ENCODE measurements around the gene UGT1A9.
A peak's percentile ranks its signal among the peaks of the same experiment; 100 is the strongest.

The UGT1A9 gene

DNA sequence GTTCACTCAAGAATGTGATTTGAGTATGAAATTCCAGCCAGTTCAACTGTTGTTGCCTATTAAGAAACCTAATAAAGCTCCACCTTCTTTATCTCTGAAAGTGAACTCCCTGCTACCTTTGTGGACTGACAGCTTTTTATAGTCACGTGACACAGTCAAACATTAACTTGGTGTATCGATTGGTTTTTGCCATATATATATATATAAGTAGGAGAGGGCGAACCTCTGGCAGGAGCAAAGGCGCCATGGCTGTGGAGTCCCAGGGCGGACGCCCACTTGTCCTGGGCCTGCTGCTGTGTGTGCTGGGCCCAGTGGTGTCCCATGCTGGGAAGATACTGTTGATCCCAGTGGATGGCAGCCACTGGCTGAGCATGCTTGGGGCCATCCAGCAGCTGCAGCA is 88.3 kb downstream of the UGT1A9 start, which contains the start of gene UGT1A1:
TSS of gene UGT1A1 (plus strand) at position 228 of the 400 bp plus-strand sequence. CDS start at position 246, 18 bp downstream.
- no CpG with 5 or more reads among the region's 6 CpGs for WGBS (ENCODE audit: extremely low coverage, insufficient coverage, insufficient read length)
- Histone ChIP-seq H2BK120ac (ENCODE audit: insufficient read depth, low read length, poor library complexity) (no peak within 1 kb of the TSS), H3K79me2 (ENCODE audit: control insufficient read depth, insufficient read depth, low read length, poor library complexity) (no peaks in the 10 kb centered on the region), H3K14ac (ENCODE audit: low read length) (no peak within 1 kb of the TSS), H4K8ac (ENCODE audit: low read depth, low read length) (no peak within 1 kb of the TSS), H4K91ac (ENCODE audit: low read depth, low read length) (no peak within 1 kb of the TSS), H3K18ac (ENCODE audit: low read length) (no peak within 1 kb of the TSS), H3K27ac (ENCODE audit: low read depth, low read length) (no peak within 1 kb of the TSS), H3K23ac (ENCODE audit: low read length) (no peak within 1 kb of the TSS), H2AK5ac (ENCODE audit: low read length) (no peak within 1 kb of the TSS), H2BK5ac (ENCODE audit: low read depth, low read length, poor library complexity) (no peak within 1 kb of the TSS), H3K9ac (ENCODE audit: low read length) (no peak within 1 kb of the TSS), H3K36me3 (ENCODE audit: control insufficient read depth in 1 of 2, insufficient read depth in 2 of 2, low read length in 2 of 2) (no peaks in the 10 kb centered on the region), H3K4ac (ENCODE audit: low read depth, low read length) (no peak within 1 kb of the TSS), H4K12ac (ENCODE audit: low read depth, low read length) (no peak within 1 kb of the TSS), H2BK12ac (ENCODE audit: low read length) (no peak within 1 kb of the TSS), H3K27me3 (ENCODE audit: insufficient read depth, low read length) (no peaks in the 10 kb centered on the region), H3K4me3 (ENCODE audit: low read depth, low read length) (peak within 1 kb of the TSS; percentile 18), H3K4me2 (ENCODE audit: low read length) (no peak within 1 kb of the TSS), H3K4me1 (ENCODE audit: control insufficient read depth in 1 of 2, insufficient read depth in 2 of 2, low read length in 2 of 2) (no peaks in the 10 kb centered on the region), H3K9me3 (ENCODE audit: insufficient read depth, low read depth, low read length) (peaks cover 5% of the 10 kb centered on the region), H2AFZ (ENCODE audit: insufficient read depth, low read length, poor library complexity) (no peak within 1 kb of the TSS), H3K79me1 (ENCODE audit: low read length) (no peaks in the 10 kb centered on the region)
- DNase-seq = no peak

- no peak overlapping the region for H2BK120ac ChIP-seq (ENCODE audit: insufficient read depth, low read length, poor library complexity)
These were observed 89.5 kb downstream of the UGT1A9 start for GRCh38 chr2:233761040-233761769.

GRCh38 chr2:233764264-233764663 is 92.6 kb downstream of the UGT1A9 start:
- Histone ChIP-seq H4K91ac (ENCODE audit: low read depth, low read length) (no peak overlapping the region), H3K27me3 (ENCODE audit: insufficient read depth, low read length) (no peaks in the 10 kb centered on the region), H3K23ac (ENCODE audit: low read length) (no peak overlapping the region), H3K4me3 (ENCODE audit: low read depth, low read length) (no peak overlapping the region), H3K4ac (ENCODE audit: low read depth, low read length) (no peak overlapping the region), H3K4me1 (ENCODE audit: control insufficient read depth in 1 of 2, insufficient read depth in 2 of 2, low read length in 2 of 2) (no peaks in the 10 kb centered on the region), H3K79me1 (ENCODE audit: low read length) (no peaks in the 10 kb centered on the region), H2AK5ac (ENCODE audit: low read length) (no peak overlapping the region), H2BK120ac (ENCODE audit: insufficient read depth, low read length, poor library complexity) (no peak overlapping the region), H3K9me3 (ENCODE audit: insufficient read depth, low read depth, low read length) (peaks cover 6% of the 10 kb centered on the region), H2AFZ (ENCODE audit: insufficient read depth, low read length, poor library complexity) (no peak overlapping the region), H4K12ac (ENCODE audit: low read depth, low read length) (no peak overlapping the region), H3K79me2 (ENCODE audit: control insufficient read depth, insufficient read depth, low read length, poor library complexity) (no peaks in the 10 kb centered on the region), H3K4me2 (ENCODE audit: low read length) (no peak overlapping the region), H3K18ac (ENCODE audit: low read length) (no peak overlapping the region), H3K27ac (ENCODE audit: low read depth, low read length) (no peak overlapping the region), H3K36me3 (ENCODE audit: control insufficient read depth in 1 of 2, insufficient read depth in 2 of 2, low read length in 2 of 2) (no peaks in the 10 kb centered on the region), H3K9ac (ENCODE audit: low read length) (no peak overlapping the region), H2BK12ac (ENCODE audit: low read length) (no peak overlapping the region), H3K14ac (ENCODE audit: low read length) (no peak overlapping the region), H2BK5ac (ENCODE audit: low read depth, low read length, poor library complexity) (no peak overlapping the region), H4K8ac (ENCODE audit: low read depth, low read length) (no peak overlapping the region)
- WGBS (ENCODE audit: extremely low coverage, insufficient coverage, insufficient read length) = no CpG with 5 or more reads among the region's 7 CpGs
- no peak for DNase-seq

More at GRCh38 chr2:233761040-233761769, 89.5 kb downstream of the UGT1A9 start:
- no peaks in the 10 kb centered on the region for H3K79me2 ChIP-seq (ENCODE audit: control insufficient read depth, insufficient read depth, low read length, poor library complexity)
- H3K4me2 ChIP-seq (ENCODE audit: low read length) = no peak overlapping the region
- no peak overlapping the region for H2BK5ac ChIP-seq (ENCODE audit: low read depth, low read length, poor library complexity)
- no CpG with 5 or more reads among the region's 4 CpGs for WGBS (ENCODE audit: extremely low coverage, insufficient coverage, insufficient read length)
- no peak overlapping the region for H2BK12ac ChIP-seq (ENCODE audit: low read length)
- no peak overlapping the region for H3K23ac ChIP-seq (ENCODE audit: low read length)
- no peak overlapping the region for H2AFZ ChIP-seq (ENCODE audit: insufficient read depth, low read length, poor library complexity)
- H3K79me1 ChIP-seq (ENCODE audit: low read length) = no peaks in the 10 kb centered on the region
- no peak overlapping the region for H3K14ac ChIP-seq (ENCODE audit: low read length)
- no peak for DNase-seq
- no peaks in the 10 kb centered on the region for H3K4me1 ChIP-seq (ENCODE audit: control insufficient read depth in 1 of 2, insufficient read depth in 2 of 2, low read length in 2 of 2)
- no peak overlapping the region for H3K18ac ChIP-seq (ENCODE audit: low read length)
- H3K36me3 ChIP-seq (ENCODE audit: control insufficient read depth in 1 of 2, insufficient read depth in 2 of 2, low read length in 2 of 2) = no peaks in the 10 kb centered on the region
- no peak overlapping the region for H3K27ac ChIP-seq (ENCODE audit: low read depth, low read length)
- H2AK5ac ChIP-seq (ENCODE audit: low read length) = no peak overlapping the region
- no peak overlapping the region for H3K9ac ChIP-seq (ENCODE audit: low read length)
- H4K91ac ChIP-seq (ENCODE audit: low read depth, low read length) = no peak overlapping the region
- no peak overlapping the region for H3K4ac ChIP-seq (ENCODE audit: low read depth, low read length)
- no peak overlapping the region for H4K12ac ChIP-seq (ENCODE audit: low read depth, low read length)
- no peaks in the 10 kb centered on the region for H3K27me3 ChIP-seq (ENCODE audit: insufficient read depth, low read length)
- no peak overlapping the region for H4K8ac ChIP-seq (ENCODE audit: low read depth, low read length)
- H3K9me3 ChIP-seq (ENCODE audit: insufficient read depth, low read depth, low read length) = peaks cover 4% of the 10 kb centered on the region
- H3K4me3 ChIP-seq (ENCODE audit: low read depth, low read length) = no peak overlapping the region

DNA sequence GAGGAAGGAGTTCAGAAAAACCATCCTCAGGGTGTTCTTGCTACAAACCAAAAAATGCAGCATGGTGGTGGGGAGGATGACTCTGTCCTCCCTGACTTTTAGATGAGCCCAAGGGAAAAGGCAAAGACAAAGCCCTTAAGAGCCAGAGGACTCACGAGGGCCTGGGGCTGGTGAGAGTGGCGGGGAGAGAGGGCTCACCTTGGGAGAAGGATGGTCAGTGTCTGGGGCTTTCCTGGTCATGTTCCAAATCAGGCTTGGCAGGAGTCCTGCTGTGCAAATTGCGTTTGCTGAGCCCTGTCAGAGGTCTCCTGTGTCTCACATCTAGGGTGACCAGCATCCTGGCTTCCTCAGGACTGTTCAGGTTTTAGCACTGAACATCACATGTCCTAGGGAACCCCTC is 93.1 kb downstream of the UGT1A9 start:
- Histone ChIP-seq H3K27me3 (ENCODE audit: insufficient read depth, low read length) (no peaks in the 10 kb centered on the region), H3K4me1 (ENCODE audit: control insufficient read depth in 1 of 2, insufficient read depth in 2 of 2, low read length in 2 of 2) (no peaks in the 10 kb centered on the region), H3K4me2 (ENCODE audit: low read length) (no peak overlapping the region), H3K18ac (ENCODE audit: low read length) (no peak overlapping the region), H2AK5ac (ENCODE audit: low read length) (no peak overlapping the region), H3K36me3 (ENCODE audit: control insufficient read depth in 1 of 2, insufficient read depth in 2 of 2, low read length in 2 of 2) (no peaks in the 10 kb centered on the region), H3K9ac (ENCODE audit: low read length) (no peak overlapping the region), H4K91ac (ENCODE audit: low read depth, low read length) (no peak overlapping the region), H3K27ac (ENCODE audit: low read depth, low read length) (no peak overlapping the region), H3K14ac (ENCODE audit: low read length) (no peak overlapping the region), H2BK120ac (ENCODE audit: insufficient read depth, low read length, poor library complexity) (no peak overlapping the region), H3K4ac (ENCODE audit: low read depth, low read length) (no peak overlapping the region), H4K8ac (ENCODE audit: low read depth, low read length) (no peak overlapping the region), H3K4me3 (ENCODE audit: low read depth, low read length) (no peak overlapping the region), H2AFZ (ENCODE audit: insufficient read depth, low read length, poor library complexity) (no peak overlapping the region), H3K23ac (ENCODE audit: low read length) (no peak overlapping the region), H2BK5ac (ENCODE audit: low read depth, low read length, poor library complexity) (no peak overlapping the region), H3K79me2 (ENCODE audit: control insufficient read depth, insufficient read depth, low read length, poor library complexity) (no peaks in the 10 kb centered on the region), H3K79me1 (ENCODE audit: low read length) (no peaks in the 10 kb centered on the region), H3K9me3 (ENCODE audit: insufficient read depth, low read depth, low read length) (peaks cover 8% of the 10 kb centered on the region), H4K12ac (ENCODE audit: low read depth, low read length) (no peak overlapping the region), H2BK12ac (ENCODE audit: low read length) (no peak overlapping the region)
- no CpG with 5 or more reads among the region's 3 CpGs for WGBS (ENCODE audit: extremely low coverage, insufficient coverage, insufficient read length)
- no peak for DNase-seq
